ENCODE results near the gene IRF5.
A peak's percentile ranks its signal among the peaks of the same experiment; 100 is the strongest.

The IRF5 gene

DNA sequence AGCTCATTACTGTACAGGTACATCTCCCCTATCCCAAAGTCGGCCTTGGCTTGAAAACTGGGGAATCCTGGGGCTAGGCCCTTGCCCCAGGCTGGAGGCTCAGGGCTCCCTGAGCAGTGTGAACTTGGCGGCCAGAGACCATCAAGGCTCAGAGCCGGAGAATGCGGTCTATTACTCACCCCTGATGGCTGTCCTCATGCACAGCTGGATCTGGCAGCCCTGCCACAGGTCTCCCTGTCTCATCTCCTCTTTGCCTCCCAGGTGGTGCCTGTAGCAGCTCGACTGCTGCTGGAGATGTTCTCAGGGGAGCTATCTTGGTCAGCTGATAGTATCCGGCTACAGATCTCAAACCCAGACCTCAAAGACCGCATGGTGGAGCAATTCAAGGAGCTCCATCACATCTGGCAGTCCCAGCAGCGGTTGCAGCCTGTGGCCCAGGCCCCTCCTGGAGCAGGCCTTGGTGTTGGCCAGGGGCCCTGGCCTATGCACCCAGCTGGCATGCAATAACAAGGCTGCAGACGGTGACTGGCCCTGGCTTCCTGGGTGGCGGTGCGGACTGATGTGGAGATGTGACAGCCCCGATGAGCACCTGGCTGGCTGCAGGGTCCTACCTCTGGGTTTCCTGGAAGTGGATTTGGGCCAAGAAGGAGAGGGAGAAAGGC is 10.7 kb downstream of the IRF5 start:
- Mint-ChIP-seq H3K36me3 (peaks cover 3% of the 10 kb centered on the region), H3K4me3 (no peak overlapping the region), H3K4me1 (ENCODE audit: low read depth) (no peaks in the 10 kb centered on the region), H3K27ac (no peak overlapping the region), H3K27me3 (no peaks in the 10 kb centered on the region), H3K9me3 (ENCODE audit: low read depth) (no peaks in the 10 kb centered on the region)

DNA sequence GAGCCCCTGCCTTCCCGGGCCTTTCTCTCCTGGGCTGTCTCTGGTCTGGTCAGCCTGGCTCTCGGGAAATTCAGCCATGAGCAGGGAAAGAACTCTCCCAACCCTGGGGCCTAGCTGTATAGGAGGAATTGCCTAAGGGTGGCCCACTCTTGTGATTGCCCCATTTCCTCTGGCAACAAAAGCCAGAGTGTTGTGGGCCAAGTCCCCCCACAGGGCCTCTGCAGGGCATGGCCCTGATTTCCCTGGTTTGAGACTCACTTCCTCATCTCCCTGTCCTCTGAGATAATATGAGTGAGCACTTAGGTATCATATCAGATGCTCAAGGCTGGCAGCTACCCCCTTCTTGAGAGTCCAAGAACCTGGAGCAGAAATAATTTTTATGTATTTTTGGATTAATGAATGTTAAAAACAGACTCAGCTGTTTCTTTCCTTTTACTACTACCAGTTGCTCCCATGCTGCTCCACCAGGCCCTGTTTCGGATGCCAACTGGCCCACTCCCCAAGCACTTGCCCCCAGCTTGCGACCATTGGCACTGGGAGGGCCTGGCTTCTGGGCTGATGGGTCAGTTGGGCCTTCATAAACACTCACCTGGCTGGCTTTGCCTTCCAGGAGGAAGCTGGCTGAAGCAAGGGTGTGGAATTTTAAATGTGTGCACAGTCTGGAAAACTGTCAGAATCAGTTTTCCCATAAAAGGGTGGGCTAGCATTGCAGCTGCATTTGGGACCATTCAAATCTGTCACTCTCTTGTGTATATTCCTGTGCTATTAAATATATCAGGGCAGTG is 11.4 kb downstream of the IRF5 start:
- Mint-ChIP-seq H3K4me1 (ENCODE audit: low read depth) (no peaks in the 10 kb centered on the region), H3K9me3 (ENCODE audit: low read depth) (no peaks in the 10 kb centered on the region), H3K27me3 (no peaks in the 10 kb centered on the region), H3K4me3 (no peak overlapping the region), H3K27ac (no peak overlapping the region), H3K36me3 (peaks cover 4% of the 10 kb centered on the region)

DNA sequence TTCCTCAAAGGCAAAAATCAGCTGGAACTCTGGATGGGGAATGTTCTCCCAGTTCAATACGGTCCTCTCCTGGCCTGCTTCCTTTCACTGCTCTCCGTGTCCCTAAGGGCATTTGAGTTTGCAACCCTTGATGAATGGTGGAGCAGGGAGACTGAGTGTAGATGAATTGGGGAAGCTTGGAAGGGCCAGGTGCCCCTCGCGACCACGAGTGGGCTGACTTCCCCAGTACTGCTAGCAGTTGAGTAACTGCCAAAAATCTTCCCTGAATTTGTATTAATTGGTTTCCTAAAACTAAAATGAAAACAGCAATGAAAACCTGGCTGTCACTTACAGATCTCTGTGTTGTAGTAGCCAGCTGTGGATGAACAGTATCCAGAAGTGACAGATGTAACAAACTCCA is 13.6 kb downstream of the IRF5 start:
- Mint-ChIP-seq H3K4me3 (no peak overlapping the region), H3K27ac (no peak overlapping the region), H3K36me3 (peaks cover 5% of the 10 kb centered on the region), H3K27me3 (no peaks in the 10 kb centered on the region), H3K4me1 (ENCODE audit: low read depth) (no peaks in the 10 kb centered on the region), H3K9me3 (ENCODE audit: low read depth) (no peaks in the 10 kb centered on the region)

- Mint-ChIP-seq H3K36me3 (peaks cover 8% of the 10 kb centered on the region), H3K4me3 (no peak overlapping the region), H3K9me3 (ENCODE audit: low read depth) (no peaks in the 10 kb centered on the region), H3K4me1 (ENCODE audit: low read depth) (no peaks in the 10 kb centered on the region), H3K27me3 (no peaks in the 10 kb centered on the region), H3K27ac (no peak overlapping the region)
Observed at GRCh38 chr7:128954150-128954549, 16.4 kb downstream of the IRF5 start.

DNA sequence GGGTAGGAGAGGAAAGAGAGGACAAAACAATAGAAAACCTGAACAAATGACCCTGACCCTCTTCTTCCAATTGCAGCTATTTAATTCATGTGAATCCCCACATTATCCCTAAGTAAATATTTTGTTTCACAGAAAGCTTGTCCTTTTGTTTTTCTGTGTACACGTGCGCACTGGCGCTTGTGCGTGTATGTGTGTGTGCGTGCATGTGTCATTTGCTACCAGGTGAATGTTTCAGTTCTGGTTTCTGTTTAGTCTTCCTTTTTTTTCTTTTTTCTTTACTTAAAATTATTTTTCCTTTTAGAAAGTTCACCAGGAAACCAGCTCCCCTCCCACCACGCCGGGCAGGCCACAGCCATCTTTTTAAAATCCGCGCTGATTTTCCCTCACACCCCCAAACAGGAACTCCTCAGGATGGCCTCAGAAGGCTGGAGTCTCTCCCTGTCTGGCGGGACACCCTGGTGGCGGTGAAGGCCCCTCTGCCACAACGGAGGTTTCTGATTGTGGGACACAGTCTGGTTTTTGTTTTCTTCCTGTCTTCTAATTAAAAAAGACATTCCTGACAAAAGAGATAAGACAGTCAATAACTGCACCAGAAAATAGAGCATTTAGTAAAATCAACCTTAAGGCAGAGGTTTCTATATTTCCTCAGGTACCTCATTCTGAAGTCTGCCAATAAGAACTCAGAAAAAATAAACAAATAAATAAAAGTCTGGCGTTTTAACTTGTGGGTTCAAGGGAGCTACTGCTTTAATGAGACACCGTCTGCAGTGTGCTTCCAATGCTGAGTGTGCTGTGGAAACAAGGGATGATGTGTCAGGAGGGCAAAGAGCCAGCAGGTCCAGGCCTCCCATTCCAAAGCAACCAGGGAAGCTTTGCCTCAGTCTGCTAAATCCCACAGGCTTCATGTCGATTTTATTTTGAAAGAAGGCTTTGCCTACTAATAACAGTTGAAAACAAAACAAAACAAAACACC is 17.4 kb downstream of the IRF5 start:
- peaks cover 8% of the 10 kb centered on the region for H3K36me3 Mint-ChIP-seq
- H3K4me1 Mint-ChIP-seq (ENCODE audit: low read depth) = peaks cover 3% of the 10 kb centered on the region
- peak overlapping the region; percentile 66 for H3K27ac Mint-ChIP-seq

DNA sequence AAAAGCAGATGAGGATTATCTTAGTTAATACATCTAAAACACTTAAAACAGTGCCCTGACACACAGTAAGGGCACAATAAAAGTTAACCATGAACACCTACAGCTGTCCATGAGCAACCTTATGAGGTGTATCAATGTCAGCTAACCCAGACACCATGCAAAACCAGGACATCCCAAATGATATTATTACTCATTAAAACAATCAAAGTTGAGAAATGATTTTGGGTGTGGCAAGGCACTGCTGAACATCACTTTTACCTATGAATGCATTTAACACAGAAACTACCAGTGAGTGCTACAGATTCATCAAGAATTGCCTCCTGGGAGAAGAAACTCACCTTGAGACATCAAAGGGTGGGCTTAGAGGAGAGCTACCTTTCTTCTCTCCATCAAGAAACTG is 18.3 kb downstream of the IRF5 start:
- H3K4me1 Mint-ChIP-seq (ENCODE audit: low read depth) = peaks cover 3% of the 10 kb centered on the region
- H3K27me3 Mint-ChIP-seq = no peaks in the 10 kb centered on the region
- no peak overlapping the region for H3K27ac Mint-ChIP-seq
- no peak overlapping the region for H3K4me3 Mint-ChIP-seq
- H3K9me3 Mint-ChIP-seq (ENCODE audit: low read depth) = no peaks in the 10 kb centered on the region
- peaks cover 8% of the 10 kb centered on the region for H3K36me3 Mint-ChIP-seq

More for the DNA sequence above, 17.4 kb downstream of the IRF5 start:
- Mint-ChIP-seq H3K27me3 (no peaks in the 10 kb centered on the region), H3K4me3 (no peak overlapping the region), H3K9me3 (ENCODE audit: low read depth) (no peaks in the 10 kb centered on the region)

DNA sequence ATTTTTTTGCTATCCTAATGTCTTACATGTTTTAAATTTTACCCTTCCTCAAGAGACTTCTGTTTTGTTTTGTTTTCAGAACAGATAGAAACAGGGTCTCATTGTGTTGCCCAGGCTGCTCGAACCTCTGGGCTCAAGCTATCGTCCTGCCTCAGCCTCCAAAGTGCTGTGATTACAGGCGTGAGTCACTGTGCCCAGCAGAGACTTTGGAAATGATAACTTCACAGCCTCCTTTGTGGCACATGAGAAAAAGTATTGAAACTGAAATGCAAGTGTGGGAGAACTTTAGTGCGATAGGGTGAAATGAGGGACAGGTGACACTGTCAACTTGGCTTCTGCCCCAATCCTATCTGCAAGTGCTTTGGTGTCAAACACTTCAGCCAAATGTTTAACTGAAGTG is 21.6 kb downstream of the IRF5 start:
- Mint-ChIP-seq H3K4me3 (no peak overlapping the region), H3K27me3 (no peaks in the 10 kb centered on the region), H3K4me1 (ENCODE audit: low read depth) (peaks cover 21% of the 10 kb centered on the region), H3K36me3 (peaks cover 12% of the 10 kb centered on the region), H3K27ac (peak overlapping the region; percentile 54), H3K9me3 (ENCODE audit: low read depth) (no peaks in the 10 kb centered on the region)

- H3K36me3 Mint-ChIP-seq = peaks cover 19% of the 10 kb centered on the region
- H3K4me1 Mint-ChIP-seq (ENCODE audit: low read depth) = peaks cover 21% of the 10 kb centered on the region
- H3K27me3 Mint-ChIP-seq = no peaks in the 10 kb centered on the region
- no peaks in the 10 kb centered on the region for H3K9me3 Mint-ChIP-seq (ENCODE audit: low read depth)
- H3K27ac Mint-ChIP-seq = peak overlapping the region; percentile 74
- no peak overlapping the region for H3K4me3 Mint-ChIP-seq
Observed at GRCh38 chr7:128961030-128961659, 23.4 kb downstream of the IRF5 start.

GRCh38 chr7:128962899-128963298 is 25.2 kb downstream of the IRF5 start:
- H3K4me1 Mint-ChIP-seq (ENCODE audit: low read depth) = peaks cover 21% of the 10 kb centered on the region
- peak overlapping the region; percentile 36 for H3K4me3 Mint-ChIP-seq
- no peaks in the 10 kb centered on the region for H3K9me3 Mint-ChIP-seq (ENCODE audit: low read depth)
- H3K27ac Mint-ChIP-seq = peak overlapping the region; percentile 88
- H3K36me3 Mint-ChIP-seq = peaks cover 17% of the 10 kb centered on the region
- no peaks in the 10 kb centered on the region for H3K27me3 Mint-ChIP-seq

- Mint-ChIP-seq H3K36me3 (peaks cover 17% of the 10 kb centered on the region), H3K27me3 (no peaks in the 10 kb centered on the region), H3K27ac (peak overlapping the region; percentile 88), H3K4me1 (ENCODE audit: low read depth) (peaks cover 21% of the 10 kb centered on the region), H3K4me3 (peak overlapping the region; percentile 36), H3K9me3 (ENCODE audit: low read depth) (no peaks in the 10 kb centered on the region)
Observed at GRCh38 chr7:128963327-128963757, 25.6 kb downstream of the IRF5 start.

DNA sequence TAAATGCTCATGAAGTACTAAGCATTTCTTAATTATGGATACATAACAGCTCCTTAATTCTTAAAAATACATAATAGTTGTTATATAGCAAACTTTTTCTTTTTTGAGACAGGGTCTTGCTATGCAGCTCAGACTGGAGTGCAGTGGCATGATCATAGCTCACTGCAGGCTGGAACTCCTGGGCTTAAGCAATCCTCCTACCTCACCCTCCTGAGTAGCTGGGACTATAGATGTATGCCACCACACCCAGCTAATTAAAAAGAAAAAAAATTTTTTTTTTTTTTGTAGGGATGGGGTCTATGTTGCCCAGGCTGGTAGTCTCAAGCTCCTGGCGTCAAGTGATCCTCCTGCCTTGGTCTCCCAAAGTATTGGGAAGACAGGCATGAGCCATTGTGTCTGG is 30.9 kb downstream of the IRF5 start:
- H3K36me3 Mint-ChIP-seq = peaks cover 17% of the 10 kb centered on the region

GRCh38 chr7:128974241-128974934 is 36.7 kb downstream of the IRF5 start:
- no peak overlapping the region for H3K27ac Mint-ChIP-seq
- no peaks in the 10 kb centered on the region for H3K9me3 Mint-ChIP-seq (ENCODE audit: low read depth)
- no peaks in the 10 kb centered on the region for H3K4me1 Mint-ChIP-seq (ENCODE audit: low read depth)
- H3K4me3 Mint-ChIP-seq = no peak overlapping the region
- H3K36me3 Mint-ChIP-seq = peaks cover 11% of the 10 kb centered on the region
- no peaks in the 10 kb centered on the region for H3K27me3 Mint-ChIP-seq

More for the DNA sequence above, 30.9 kb downstream of the IRF5 start:
- H3K27ac Mint-ChIP-seq = no peak overlapping the region
- no peaks in the 10 kb centered on the region for H3K9me3 Mint-ChIP-seq (ENCODE audit: low read depth)
- H3K4me1 Mint-ChIP-seq (ENCODE audit: low read depth) = peaks cover 3% of the 10 kb centered on the region
- H3K4me3 Mint-ChIP-seq = no peak overlapping the region
- no peaks in the 10 kb centered on the region for H3K27me3 Mint-ChIP-seq

GRCh38 chr7:128982105-128982504 is 44.4 kb downstream of the IRF5 start:
- Mint-ChIP-seq H3K9me3 (ENCODE audit: low read depth) (no peaks in the 10 kb centered on the region), H3K27ac (no peak overlapping the region), H3K4me1 (ENCODE audit: low read depth) (no peaks in the 10 kb centered on the region), H3K36me3 (peaks cover 6% of the 10 kb centered on the region), H3K27me3 (no peaks in the 10 kb centered on the region), H3K4me3 (no peak overlapping the region)

GRCh38 chr7:128985660-128986059 is 47.9 kb downstream of the IRF5 start:
- Mint-ChIP-seq H3K36me3 (peaks cover 4% of the 10 kb centered on the region), H3K27me3 (no peaks in the 10 kb centered on the region), H3K27ac (no peak overlapping the region), H3K4me1 (ENCODE audit: low read depth) (no peaks in the 10 kb centered on the region), H3K4me3 (no peak overlapping the region), H3K9me3 (ENCODE audit: low read depth) (no peaks in the 10 kb centered on the region)

All from activated naive CD8-positive, alpha-beta T cell (primary cell).